IMR-90 (cell line): ENCODE measurements around the gene TGFBRAP1. TPM values are rescaled to one million over a fixed set of nuclear protein-coding genes. Genes with fewer than 3 reads are reported as not detected.

ENCODE experiments used
- ATAC-seq: fragments of 200-7000 bp; cut with Tn5 transposase; 2 replicates; pipeline ENCODE4 v1.9.1; 2020; ENCODE audit warnings: low read depth, mild to moderate bottlenecking, moderate library complexity
- BruUV-seq: library from RNA; stranded (reverse); fragments of 400-500 nt; replicated peaks from 2 replicates; lab custom pipeline; 2021; lab: Mats Ljungman, UMichigan
- CTCF ChIA-PET: fragments of 300-600 bp; formaldehyde crosslinking; extraction: SDS; loops from one replicate; lab custom pipeline; 2021; ENCODE audit warnings: antibody characterized with exemption; lab: Yijun Ruan, JAX
- POLR2A ChIA-PET: fragments of 300-600 bp; sonication (Branson Sonifier 250); formaldehyde crosslinking; loops from one replicate; lab custom pipeline; 2022; ENCODE audit warnings: antibody characterized with exemption; ENCODE audit not compliant: unreplicated experiment; lab: Charles Lee
- DNase-seq: peaks from one replicate; pipeline ENCODE4 v3.0.0; 2013
- H2AFZ ChIP-seq: replicated peaks from 2 replicates; pipeline ENCODE3; 2013; ENCODE audit warnings: low read length, mild to moderate bottlenecking; ENCODE audit not compliant: poor library complexity
- H2AK5ac ChIP-seq: 2 replicates; pipeline ENCODE4 v1.6.1; 2013; ENCODE audit warnings: low read depth, low read length, inconsistent platforms
- H2AK9ac ChIP-seq: replicated peaks from 2 replicates; pipeline ENCODE3; 2013; ENCODE audit warnings: mild to moderate bottlenecking, low read depth, low read length, moderate library complexity; ENCODE audit not compliant: poor library complexity
- H2BK120ac ChIP-seq: 2 replicates; pipeline ENCODE4 v1.6.1; 2013; ENCODE audit warnings: low read depth, low read length, inconsistent platforms
- H2BK15ac ChIP-seq: 3 replicates; pipeline ENCODE4 v1.6.1; 2013; ENCODE audit warnings: low read depth, low read length, inconsistent platforms
- H2BK20ac ChIP-seq: 2 replicates; pipeline ENCODE4 v1.6.1; 2013; ENCODE audit warnings: low read depth, mild to moderate bottlenecking, inconsistent platforms, low read length, moderate library complexity
- H2BK5ac ChIP-seq: 2 replicates; pipeline ENCODE4 v1.6.1; 2013; ENCODE audit warnings: mild to moderate bottlenecking, low read depth, low read length, inconsistent platforms; ENCODE audit not compliant: poor library complexity, severe bottlenecking
- H3K14ac ChIP-seq: replicated peaks from 2 replicates; pipeline ENCODE4 v1.6.1; 2013; ENCODE audit warnings: low read depth, low read length, inconsistent platforms
- H3K18ac ChIP-seq: 2 replicates; pipeline ENCODE4 v1.6.1; 2013; ENCODE audit warnings: low read depth, low read length, control low read depth
- H3K23ac ChIP-seq: 2 replicates; pipeline ENCODE4 v1.6.1; 2013; ENCODE audit warnings: low read depth, low read length, inconsistent platforms
- H3K27ac ChIP-seq: 2 replicates; pipeline ENCODE4 v1.5.1; 2013; ENCODE audit warnings: mild to moderate bottlenecking, control low read depth, low read length; ENCODE audit not compliant: insufficient read depth
- H3K27me3 ChIP-seq: 2 replicates; pipeline ENCODE4 v1.6.1; 2013; ENCODE audit warnings: low read length; ENCODE audit not compliant: control insufficient read depth, insufficient read depth
- H3K36me3 ChIP-seq: 2 replicates; pipeline ENCODE4 v1.6.1; 2013; ENCODE audit warnings: low read length, mixed read lengths; ENCODE audit not compliant: control insufficient read depth, insufficient read depth
- H3K4ac ChIP-seq: 2 replicates; pipeline ENCODE4 v1.6.1; 2013; ENCODE audit warnings: low read depth, low read length, inconsistent platforms
- H3K4me1 ChIP-seq: 2 replicates; pipeline ENCODE4 v1.6.1; 2013; ENCODE audit warnings: low read length, mixed read lengths; ENCODE audit not compliant: control insufficient read depth, insufficient read depth
- H3K4me2 ChIP-seq: 2 replicates; pipeline ENCODE4 v1.6.1; 2013; ENCODE audit warnings: low read depth, mild to moderate bottlenecking, control low read depth, low read length, moderate library complexity
- H3K4me3 ChIP-seq: 2 replicates; pipeline ENCODE4 v1.5.1; 2013; ENCODE audit warnings: low read depth, mild to moderate bottlenecking, control low read depth, low read length, moderate library complexity; ENCODE audit not compliant: insufficient read depth
- H3K56ac ChIP-seq: 2 replicates; pipeline ENCODE4 v1.6.1; 2013; ENCODE audit warnings: low read length, inconsistent platforms; ENCODE audit not compliant: insufficient read depth; ENCODE audit errors: extremely low read depth
- H3K79me1 ChIP-seq, 2 experiments: 2 replicates each; pipeline ENCODE4 v1.6.1; 2013; ENCODE audit warnings: low read length in 2 of 2, inconsistent platforms in 1 of 2, low read depth in 1 of 2
- H3K9ac ChIP-seq: 2 replicates; pipeline ENCODE4 v1.6.1; 2013; ENCODE audit warnings: low read depth, low read length, control low read depth
- H3K9me1 ChIP-seq: 2 replicates; pipeline ENCODE4 v1.6.1; 2013; ENCODE audit warnings: low read length, inconsistent platforms; ENCODE audit not compliant: insufficient read depth
- H3K9me3 ChIP-seq: 2 replicates; pipeline ENCODE4 v1.6.1; 2013; ENCODE audit warnings: low read length; ENCODE audit not compliant: control insufficient read depth, insufficient read depth
- H4K20me1 ChIP-seq: 2 replicates; pipeline ENCODE4 v1.6.1; 2013; ENCODE audit warnings: low read length, inconsistent platforms; ENCODE audit not compliant: insufficient read depth
- H4K5ac ChIP-seq: 2 replicates; pipeline ENCODE4 v1.6.1; 2013; ENCODE audit warnings: mild to moderate bottlenecking, low read depth, low read length, control low read depth
- H4K8ac ChIP-seq, 2 experiments: 2 replicates each; pipeline ENCODE4 v1.6.1; 2013; ENCODE audit warnings: low read depth in 2 of 2, low read length in 2 of 2, control low read depth in 1 of 2, inconsistent platforms in 1 of 2
- H4K91ac ChIP-seq: 2 replicates; pipeline ENCODE4 v1.6.1; 2013; ENCODE audit warnings: low read depth, low read length, inconsistent platforms; ENCODE audit not compliant: insufficient read depth
- MAFK ChIP-seq: IDR thresholded peaks from 2 replicates; pipeline ENCODE4 v1.6.1; 2012; ENCODE audit warnings: low read depth, low read length, improper control_type of control experiment
- RAD21 ChIP-seq: IDR thresholded peaks from 2 replicates; pipeline ENCODE4 v1.6.1; 2012; ENCODE audit warnings: low read length, improper control_type of control experiment
- WGBS, 2 experiments: methylation state at CpG; one replicate each; pipeline versions ENCODE4 v1.1.5 to v1.1.7; 2013; ENCODE audit warnings: missing lambda C conversion rate in 2 of 2; ENCODE audit not compliant: insufficient read length in 1 of 2; ENCODE audit errors: extremely low coverage in 2 of 2; 5-methylcytosine and 5-hydroxymethylcytosine counted together
- dilution Hi-C: fragments of 300-500 bp; cut with HindIII; formaldehyde crosslinking; loops from one replicate; pipeline ENCODE4 v1.14.3; 2018; ENCODE audit warnings: low sequenced_read_pairs; ENCODE audit not compliant: unreplicated experiment
- in situ Hi-C: fragments of 300-500 bp; cut with MboI; formaldehyde crosslinking; loops from 3 replicates; pipeline ENCODE4 v1.14.3; 2019; ENCODE audit warnings: low sequenced_read_pairs, inconsistent platforms, mixed read lengths
- intact Hi-C: fragments of 100-400 bp; cut with micrococcal nuclease; formaldehyde crosslinking; loops from 2 replicates; pipeline ENCODE4 v1.10.0; 2022
- polyA plus RNA-seq, 3 experiments: library from polyadenylated mRNA; depleted of rRNA; stranded (reverse); fragments of >200 nt; gene quantifications; 2 replicates each; pipeline ENCODE4 v1.2.3, GENCODE V29; 2012; ENCODE audit warnings: low replicate concordance in 1 of 3
- total RNA-seq: library from RNA; depleted of rRNA; stranded (reverse); fragments of >200 nt; gene quantifications from 2 replicates; pipeline ENCODE4 v1.2.3, GENCODE V29; 2012
- TF ChIP-seq, protein P1 (sequence below): conservative IDR thresholded peaks from 2 replicates; pipeline ENCODE4 v1.5.1; 2012; ENCODE audit warnings: mild to moderate bottlenecking, low read depth, low read length, improper control_type of control experiment
- TF ChIP-seq, protein P2 (sequence below): fragments of 150-350 bp; IDR thresholded peaks from 2 replicates; pipeline ENCODE4 v1.6.1; 2016; ENCODE audit warnings: low read depth, mild to moderate bottlenecking, low read length, moderate library complexity, borderline replicate concordance

Gene TGFBRAP1
- total and polyA plus RNA-seq, 2 of the 4 experiments (the other 2 are of a cell fraction): 7.2 to 10.4 TPM

DNA sequence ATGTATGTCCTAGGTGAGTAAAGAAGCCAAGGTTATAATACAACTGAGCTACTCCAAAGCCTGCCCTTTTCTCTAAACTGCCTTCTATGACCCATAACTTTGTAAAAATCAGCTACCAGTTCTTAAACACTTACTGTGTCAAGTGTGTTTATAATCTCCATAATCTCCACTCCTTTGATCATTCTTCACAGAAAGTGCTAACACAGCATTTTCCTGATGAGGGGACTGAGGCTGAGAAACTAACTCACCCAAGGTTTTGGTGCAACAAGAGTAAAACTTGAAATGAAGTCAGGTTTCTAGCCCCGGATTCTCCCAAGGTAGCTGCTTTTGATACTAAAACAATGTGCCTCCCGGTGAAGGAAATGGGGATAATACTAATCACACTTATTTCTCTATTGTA, 5.9 kb upstream of the TGFBRAP1 start:
- no peak overlapping the region for H2BK5ac ChIP-seq
- H4K20me1 ChIP-seq: no peaks in the 10 kb centered on the region; the same call in 1 of the 2 replicates
- in situ Hi-C loops: loop anchor here (25.0 kb wide), 1 partner anchor 452 kb away; no protein-coding TSS in a partner anchor
- H3K23ac ChIP-seq: no peak overlapping the region
- H2AFZ ChIP-seq: no peak overlapping the region
- H3K9ac ChIP-seq: no peak overlapping the region
- no peak overlapping the region for H2BK15ac ChIP-seq
- no peaks in the 10 kb centered on the region for H3K9me3 ChIP-seq
- no peak overlapping the region for H3K4ac ChIP-seq
- dilution Hi-C loops: no loop called here
- H3K14ac ChIP-seq: no peak overlapping the region
- H2BK120ac ChIP-seq: no peak overlapping the region
- ATAC-seq (no peak), DNase-seq (no peak)
- no peak overlapping the region for H4K5ac ChIP-seq
- ChIA-PET POLR2A (no interaction called here), CTCF (interaction anchor here (0.8 to 1.2 kb wide), 2 partner anchors 9 to 186 kb away, joined by 4 to 7 read pairs; no protein-coding TSS in a partner anchor)
- peaks cover 12 to 38% of the 10 kb centered on the region in 2 experiments for H3K79me1 ChIP-seq
- H3K4me2 ChIP-seq: no peak overlapping the region
- H3K36me3 ChIP-seq: peaks cover 7% of the 10 kb centered on the region
- no peak overlapping the region for H4K91ac ChIP-seq
- peaks cover 6% of the 10 kb centered on the region; the same call in 1 of the 2 replicates for H3K9me1 ChIP-seq
- no peak overlapping the region for H3K18ac ChIP-seq
- intact Hi-C loops: no loop called here
- H3K27me3 ChIP-seq: no peaks in the 10 kb centered on the region
- peaks cover 5% of the 10 kb centered on the region; the same call in 1 of the 2 replicates for H3K4me1 ChIP-seq
- H3K27ac ChIP-seq: no peak overlapping the region
- no CpG with 5 or more reads among the region's 2 CpGs for WGBS, 2 experiments
- no peak overlapping the region for H2AK9ac ChIP-seq
- H3K4me3 ChIP-seq: no peak overlapping the region
- no peak overlapping the region for H4K8ac ChIP-seq
- H2AK5ac ChIP-seq: no peak overlapping the region
- BruUV-seq: no TSS peak
- TF ChIP-seq RAD21 (no peak), MAFK (peak; percentile 95)
- TF ChIP-seq, protein P1, sequence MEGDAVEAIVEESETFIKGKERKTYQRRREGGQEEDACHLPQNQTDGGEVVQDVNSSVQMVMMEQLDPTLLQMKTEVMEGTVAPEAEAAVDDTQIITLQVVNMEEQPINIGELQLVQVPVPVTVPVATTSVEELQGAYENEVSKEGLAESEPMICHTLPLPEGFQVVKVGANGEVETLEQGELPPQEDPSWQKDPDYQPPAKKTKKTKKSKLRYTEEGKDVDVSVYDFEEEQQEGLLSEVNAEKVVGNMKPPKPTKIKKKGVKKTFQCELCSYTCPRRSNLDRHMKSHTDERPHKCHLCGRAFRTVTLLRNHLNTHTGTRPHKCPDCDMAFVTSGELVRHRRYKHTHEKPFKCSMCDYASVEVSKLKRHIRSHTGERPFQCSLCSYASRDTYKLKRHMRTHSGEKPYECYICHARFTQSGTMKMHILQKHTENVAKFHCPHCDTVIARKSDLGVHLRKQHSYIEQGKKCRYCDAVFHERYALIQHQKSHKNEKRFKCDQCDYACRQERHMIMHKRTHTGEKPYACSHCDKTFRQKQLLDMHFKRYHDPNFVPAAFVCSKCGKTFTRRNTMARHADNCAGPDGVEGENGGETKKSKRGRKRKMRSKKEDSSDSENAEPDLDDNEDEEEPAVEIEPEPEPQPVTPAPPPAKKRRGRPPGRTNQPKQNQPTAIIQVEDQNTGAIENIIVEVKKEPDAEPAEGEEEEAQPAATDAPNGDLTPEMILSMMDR: no peak
- TF ChIP-seq, protein P2, sequence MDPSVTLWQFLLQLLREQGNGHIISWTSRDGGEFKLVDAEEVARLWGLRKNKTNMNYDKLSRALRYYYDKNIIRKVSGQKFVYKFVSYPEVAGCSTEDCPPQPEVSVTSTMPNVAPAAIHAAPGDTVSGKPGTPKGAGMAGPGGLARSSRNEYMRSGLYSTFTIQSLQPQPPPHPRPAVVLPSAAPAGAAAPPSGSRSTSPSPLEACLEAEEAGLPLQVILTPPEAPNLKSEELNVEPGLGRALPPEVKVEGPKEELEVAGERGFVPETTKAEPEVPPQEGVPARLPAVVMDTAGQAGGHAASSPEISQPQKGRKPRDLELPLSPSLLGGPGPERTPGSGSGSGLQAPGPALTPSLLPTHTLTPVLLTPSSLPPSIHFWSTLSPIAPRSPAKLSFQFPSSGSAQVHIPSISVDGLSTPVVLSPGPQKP: no peak
- no peak overlapping the region for H3K56ac ChIP-seq
- no peak overlapping the region for H2BK20ac ChIP-seq
